HepG2 (cell line): ENCODE results near the gene MPST. TPM values are rescaled to one million over a fixed set of nuclear protein-coding genes. Genes with fewer than 3 reads are reported as not detected.
A peak's percentile ranks its signal among the peaks of the same experiment; 100 is the strongest.

Experiments
- AKAP8 ChIP-seq: sonication (generic); formaldehyde crosslinking; IDR thresholded peaks from 2 replicates; pipeline ENCODE4 v1.5.1; 2020; ENCODE audit warnings: mild to moderate bottlenecking, missing genetic modification reagents
- EEA1 ChIP-seq: sonication (generic); formaldehyde crosslinking; IDR thresholded peaks from 2 replicates; pipeline ENCODE4 v1.5.1; 2020; ENCODE audit warnings: mild to moderate bottlenecking, missing genetic modification reagents, borderline replicate concordance
- ELF3 ChIP-seq: IDR thresholded peaks from 2 replicates; pipeline ENCODE4 v1.6.1; 2016; ENCODE audit warnings: missing genetic modification reagents, missing compliant biosample characterization
- KDM4B ChIP-seq: sonication (generic); formaldehyde crosslinking; IDR thresholded peaks from 2 replicates; pipeline ENCODE4 v1.4.0; 2020; ENCODE audit warnings: missing genetic modification reagents
- KLF12 ChIP-seq: sonication (generic); formaldehyde crosslinking; IDR thresholded peaks from 2 replicates; pipeline ENCODE4 v1.4.0; 2020; ENCODE audit warnings: missing genetic modification reagents, borderline replicate concordance
- KLF16 ChIP-seq, 2 experiments: sonication (generic) in 1 of 2; formaldehyde crosslinking in 1 of 2; IDR thresholded peaks; 2 replicates each; pipeline versions ENCODE4 v1.6.1 to v1.8.0; 2016 to 2023; ENCODE audit warnings: missing genetic modification reagents in 2 of 2, missing compliant biosample characterization in 1 of 2
- MIER2 ChIP-seq: IDR thresholded peaks from 2 replicates; pipeline ENCODE4 v1.6.1; 2016; ENCODE audit warnings: missing biosample characterization, missing genetic modification reagents
- NAIF1 ChIP-seq: sonication (generic); formaldehyde crosslinking; IDR thresholded peaks from 2 replicates; pipeline ENCODE4 v1.5.0; 2020; ENCODE audit warnings: mild to moderate bottlenecking, missing genetic modification reagents, borderline replicate concordance
- NFKB2 ChIP-seq: sonication (generic); formaldehyde crosslinking; IDR thresholded peaks from 2 replicates; pipeline ENCODE4 v1.4.0; 2020; ENCODE audit warnings: missing genetic modification reagents, borderline replicate concordance
- PAF1 ChIP-seq: IDR thresholded peaks from 2 replicates; pipeline ENCODE4 v1.6.1; 2016; ENCODE audit warnings: missing genetic modification reagents, missing compliant biosample characterization
- POLR2A ChIP-seq, 2 experiments: IDR thresholded peaks; 2 replicates each; pipeline ENCODE4 v1.6.1; 2011; ENCODE audit warnings: low read depth in 2 of 2, low read length in 2 of 2, mild to moderate bottlenecking in 1 of 2, moderate library complexity in 1 of 2; ENCODE audit not compliant: insufficient read depth in 1 of 2
- POLR2AphosphoS5 ChIP-seq: IDR thresholded peaks from 2 replicates; pipeline ENCODE4 v1.6.1; 2012; ENCODE audit warnings: low read depth, low read length
- POLR2G ChIP-seq: fragments of 200-400 bp; formaldehyde crosslinking; IDR thresholded peaks from 2 replicates; pipeline ENCODE4 v1.6.1; 2018; ENCODE audit warnings: mild to moderate bottlenecking, low read depth, low read length, moderate library complexity
- RBM22 ChIP-seq: fragments of 200-400 bp; formaldehyde crosslinking; optimal IDR thresholded peaks from 2 replicates; pipeline ENCODE3; 2017; ENCODE audit warnings: mild to moderate bottlenecking, low read length, moderate library complexity
- SRSF4 ChIP-seq: fragments of 200-400 bp; formaldehyde crosslinking; IDR thresholded peaks from one replicate; pipeline ENCODE4 v1.6.1; 2018; ENCODE audit warnings: mild to moderate bottlenecking, low read depth, low read length, moderate library complexity; ENCODE audit not compliant: poor library complexity, severe bottlenecking
- ZFP82 ChIP-seq: sonication (generic); formaldehyde crosslinking; IDR thresholded peaks from 2 replicates; pipeline ENCODE4 v1.5.1; 2020; ENCODE audit warnings: mild to moderate bottlenecking, missing genetic modification reagents, borderline replicate concordance
- ZFX ChIP-seq: sonication (generic); formaldehyde crosslinking; IDR thresholded peaks from 2 replicates; pipeline ENCODE4 v1.4.0; 2020; ENCODE audit warnings: mild to moderate bottlenecking, low read depth, missing genetic modification reagents, moderate library complexity
- ZNF383 ChIP-seq: sonication (generic); formaldehyde crosslinking; IDR thresholded peaks from 2 replicates; pipeline ENCODE4 v1.4.0; 2020; ENCODE audit warnings: missing genetic modification reagents, mild to moderate bottlenecking, borderline replicate concordance
- ZNF775 ChIP-seq: sonication (generic); formaldehyde crosslinking; IDR thresholded peaks from 2 replicates; pipeline ENCODE4 v1.4.0; 2020; ENCODE audit warnings: missing genetic modification reagents, mild to moderate bottlenecking, moderate library complexity, borderline replicate concordance
- polyA plus RNA-seq, 8 experiments: library from polyadenylated mRNA; depleted of rRNA in 3 of 8; stranded (reverse) in 7 of 8; unstranded in 1 of 8; fragments of >200 nt; fragmentation: Illumina TruSeq in 4 of 8; extraction: Trizol in 4 of 8; gene quantifications; 2 replicates each; pipeline versions ENCODE4 v1.2.1 to v1.2.3, GENCODE V29; 2011 to 2016; ENCODE audit warnings: low read depth in 4 of 8, missing spikeins in 1 of 8, mixed read lengths in 1 of 8; ENCODE audit not compliant: insufficient read depth in 1 of 8
- total RNA-seq, 5 experiments: library from RNA; depleted of rRNA; stranded (reverse); fragments of >200 nt; fragmentation: Illumina TruSeq; extraction: Trizol; gene quantifications; 2 replicates each; pipeline ENCODE4 v1.2.3, GENCODE V29; 2016; ENCODE audit warnings: low read depth in 1 of 5
- TF ChIP-seq, protein P1 (sequence below): fragments of 450-650 bp; IDR thresholded peaks from 2 replicates; pipeline ENCODE4 v1.6.1; 2016
- TF ChIP-seq, protein P2 (sequence below): sonication (generic); formaldehyde crosslinking; conservative IDR thresholded peaks from 2 replicates; pipeline ENCODE4 v1.8.1; 2023; ENCODE audit warnings: missing genetic modification reagents
- TF ChIP-seq, protein P3 (sequence below): sonication (generic); formaldehyde crosslinking; IDR thresholded peaks from 2 replicates; pipeline ENCODE4 v1.8.0; 2023; ENCODE audit warnings: mild to moderate bottlenecking, missing genetic modification reagents
- TF ChIP-seq, protein P4 (sequence below): sonication (generic); formaldehyde crosslinking; IDR thresholded peaks from 2 replicates; pipeline ENCODE4 v1.4.0; 2020; ENCODE audit warnings: missing genetic modification reagents

MPST gene
- total and polyA plus RNA-seq, 2 of the 13 experiments (the other 11 are each of a cell fraction or from before 2014, with no cell fraction given), result 133 to 141 TPM

DNA sequence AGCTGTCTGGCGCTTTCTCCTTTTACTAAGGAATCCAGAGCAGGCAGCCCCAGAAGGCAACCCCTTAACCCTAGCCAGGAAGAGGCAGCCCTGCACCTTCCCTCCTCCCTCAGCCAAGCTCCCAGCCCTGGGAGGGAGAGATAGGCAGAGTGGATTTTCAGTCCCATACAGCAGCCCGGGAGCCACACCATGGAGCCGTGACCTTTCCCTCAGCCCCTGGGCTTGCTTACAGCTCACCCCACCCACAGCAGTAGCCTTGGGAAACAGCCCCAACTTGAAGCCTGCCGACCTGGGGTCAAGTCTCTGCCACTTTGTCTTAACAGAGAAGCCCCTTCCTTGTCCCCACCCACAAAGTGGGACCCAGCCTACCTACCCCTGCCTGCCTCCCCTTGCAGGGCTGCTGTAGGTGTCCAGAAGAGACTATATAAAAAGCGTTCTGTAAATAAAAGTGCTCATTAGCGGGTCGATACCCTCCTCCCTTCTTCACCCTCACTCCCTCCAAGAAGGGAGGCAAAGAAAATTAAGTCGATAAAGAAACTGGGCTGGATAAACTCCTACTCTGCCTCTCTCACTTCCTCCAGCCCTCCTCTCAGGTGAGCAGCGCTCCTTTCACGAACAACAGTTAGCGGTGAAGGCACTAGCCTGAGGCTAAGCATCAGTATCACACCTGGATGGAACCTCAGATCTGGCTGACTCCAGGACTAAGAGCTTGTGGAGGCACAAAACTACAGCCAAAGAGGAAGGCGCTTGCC lies 4.5 kb upstream of the MPST start (continued):
- TF ChIP-seq, protein P1, sequence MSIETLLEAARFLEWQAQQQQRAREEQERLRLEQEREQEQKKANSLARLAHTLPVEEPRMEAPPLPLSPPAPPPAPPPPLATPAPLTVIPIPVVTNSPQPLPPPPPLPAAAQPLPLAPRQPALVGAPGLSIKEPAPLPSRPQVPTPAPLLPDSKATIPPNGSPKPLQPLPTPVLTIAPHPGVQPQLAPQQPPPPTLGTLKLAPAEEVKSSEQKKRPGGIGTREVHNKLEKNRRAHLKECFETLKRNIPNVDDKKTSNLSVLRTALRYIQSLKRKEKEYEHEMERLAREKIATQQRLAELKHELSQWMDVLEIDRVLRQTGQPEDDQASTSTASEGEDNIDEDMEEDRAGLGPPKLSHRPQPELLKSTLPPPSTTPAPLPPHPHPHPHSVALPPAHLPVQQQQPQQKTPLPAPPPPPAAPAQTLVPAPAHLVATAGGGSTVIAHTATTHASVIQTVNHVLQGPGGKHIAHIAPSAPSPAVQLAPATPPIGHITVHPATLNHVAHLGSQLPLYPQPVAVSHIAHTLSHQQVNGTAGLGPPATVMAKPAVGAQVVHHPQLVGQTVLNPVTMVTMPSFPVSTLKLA, result no peak
- 0 out of 2 replicates have a peak, but pooled peaks have one; percentile 12 for TF ChIP-seq ELF3 (CRISPR knock-in tag)
- no peak for TF ChIP-seq KLF16 (CRISPR knock-in tag; IDR thresholded peaks at IDR 0.05)
- TF ChIP-seq SRSF4, result peak; percentile 47
- no peak for TF ChIP-seq EEA1 (CRISPR knock-in tag)
- TF ChIP-seq, protein P2, sequence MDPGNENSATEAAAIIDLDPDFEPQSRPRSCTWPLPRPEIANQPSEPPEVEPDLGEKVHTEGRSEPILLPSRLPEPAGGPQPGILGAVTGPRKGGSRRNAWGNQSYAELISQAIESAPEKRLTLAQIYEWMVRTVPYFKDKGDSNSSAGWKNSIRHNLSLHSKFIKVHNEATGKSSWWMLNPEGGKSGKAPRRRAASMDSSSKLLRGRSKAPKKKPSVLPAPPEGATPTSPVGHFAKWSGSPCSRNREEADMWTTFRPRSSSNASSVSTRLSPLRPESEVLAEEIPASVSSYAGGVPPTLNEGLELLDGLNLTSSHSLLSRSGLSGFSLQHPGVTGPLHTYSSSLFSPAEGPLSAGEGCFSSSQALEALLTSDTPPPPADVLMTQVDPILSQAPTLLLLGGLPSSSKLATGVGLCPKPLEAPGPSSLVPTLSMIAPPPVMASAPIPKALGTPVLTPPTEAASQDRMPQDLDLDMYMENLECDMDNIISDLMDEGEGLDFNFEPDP (CRISPR knock-in tag), result 0 out of 2 replicates have a peak, but pooled peaks have one; percentile 20
- TF ChIP-seq POLR2G, result peak; percentile 42
- TF ChIP-seq PAF1 (CRISPR knock-in tag), result peak; percentile 45; the same call in 1 of the 2 replicates
- no peak for TF ChIP-seq KDM4B (CRISPR knock-in tag)
- TF ChIP-seq NAIF1 (CRISPR knock-in tag), result 0 out of 2 replicates have a peak, but pooled peaks have one; percentile 16
- TF ChIP-seq ZNF775 (CRISPR knock-in tag), result no peak
- TF ChIP-seq, protein P3, sequence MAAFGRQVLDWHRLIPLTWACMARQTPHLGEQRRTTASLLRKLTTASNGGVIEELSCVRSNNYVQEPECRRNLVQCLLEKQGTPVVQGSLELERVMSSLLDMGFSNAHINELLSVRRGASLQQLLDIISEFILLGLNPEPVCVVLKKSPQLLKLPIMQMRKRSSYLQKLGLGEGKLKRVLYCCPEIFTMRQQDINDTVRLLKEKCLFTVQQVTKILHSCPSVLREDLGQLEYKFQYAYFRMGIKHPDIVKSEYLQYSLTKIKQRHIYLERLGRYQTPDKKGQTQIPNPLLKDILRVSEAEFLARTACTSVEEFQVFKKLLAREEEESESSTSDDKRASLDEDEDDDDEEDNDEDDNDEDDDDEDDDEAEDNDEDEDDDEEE (CRISPR knock-in tag), result no peak
- peak; percentile 36; the same call in 1 of the 2 replicates for TF ChIP-seq ZFX
- no peak for TF ChIP-seq MIER2 (CRISPR knock-in tag)
- TF ChIP-seq KLF12 (CRISPR knock-in tag), result no peak
- TF ChIP-seq ZNF383, result 0 out of 2 replicates have a peak, but pooled peaks have one; percentile 28
- TF ChIP-seq POLR2A (IDR thresholded peaks at IDR 0.05; ENCODE audit: insufficient read depth in 1 of 2, low read depth in 2 of 2, low read length in 2 of 2), result peak in 1 of 2 experiments; percentile 8; a peak in 1 of 4 replicates
- peak; percentile 49; the same call in 1 of the 2 replicates for TF ChIP-seq POLR2AphosphoS5
- peak; percentile 93 for TF ChIP-seq RBM22
- 0 out of 2 replicates have a peak, but pooled peaks have one; percentile 37 for TF ChIP-seq NFKB2 (CRISPR knock-in tag)
- TF ChIP-seq ZFP82, result no peak
- TF ChIP-seq AKAP8 (CRISPR knock-in tag), result peak; percentile 28; the same call in 1 of the 2 replicates
- TF ChIP-seq, protein P4, sequence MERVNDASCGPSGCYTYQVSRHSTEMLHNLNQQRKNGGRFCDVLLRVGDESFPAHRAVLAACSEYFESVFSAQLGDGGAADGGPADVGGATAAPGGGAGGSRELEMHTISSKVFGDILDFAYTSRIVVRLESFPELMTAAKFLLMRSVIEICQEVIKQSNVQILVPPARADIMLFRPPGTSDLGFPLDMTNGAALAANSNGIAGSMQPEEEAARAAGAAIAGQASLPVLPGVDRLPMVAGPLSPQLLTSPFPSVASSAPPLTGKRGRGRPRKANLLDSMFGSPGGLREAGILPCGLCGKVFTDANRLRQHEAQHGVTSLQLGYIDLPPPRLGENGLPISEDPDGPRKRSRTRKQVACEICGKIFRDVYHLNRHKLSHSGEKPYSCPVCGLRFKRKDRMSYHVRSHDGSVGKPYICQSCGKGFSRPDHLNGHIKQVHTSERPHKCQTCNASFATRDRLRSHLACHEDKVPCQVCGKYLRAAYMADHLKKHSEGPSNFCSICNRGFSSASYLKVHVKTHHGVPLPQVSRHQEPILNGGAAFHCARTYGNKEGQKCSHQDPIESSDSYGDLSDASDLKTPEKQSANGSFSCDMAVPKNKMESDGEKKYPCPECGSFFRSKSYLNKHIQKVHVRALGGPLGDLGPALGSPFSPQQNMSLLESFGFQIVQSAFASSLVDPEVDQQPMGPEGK (CRISPR knock-in tag), result peak; percentile 22; the same call in 1 of the 2 replicates
